NB4 (cell line): ENCODE data around the gene NFATC2IP.

Experiments
- CTCF ChIP-seq: IDR thresholded peaks from one replicate; pipeline ENCODE4 v1.5.1; 2012; ENCODE audit warnings: low read depth, low read length
- MAX ChIP-seq: IDR thresholded peaks from 2 replicates; pipeline ENCODE4 v1.6.1; 2011; ENCODE audit warnings: low read depth, low read length
- POLR2A ChIP-seq: IDR thresholded peaks from 2 replicates; pipeline ENCODE4 v1.6.1; 2011; ENCODE audit warnings: mild to moderate bottlenecking; ENCODE audit not compliant: insufficient read length; ENCODE audit errors: extremely low read depth

DNA sequence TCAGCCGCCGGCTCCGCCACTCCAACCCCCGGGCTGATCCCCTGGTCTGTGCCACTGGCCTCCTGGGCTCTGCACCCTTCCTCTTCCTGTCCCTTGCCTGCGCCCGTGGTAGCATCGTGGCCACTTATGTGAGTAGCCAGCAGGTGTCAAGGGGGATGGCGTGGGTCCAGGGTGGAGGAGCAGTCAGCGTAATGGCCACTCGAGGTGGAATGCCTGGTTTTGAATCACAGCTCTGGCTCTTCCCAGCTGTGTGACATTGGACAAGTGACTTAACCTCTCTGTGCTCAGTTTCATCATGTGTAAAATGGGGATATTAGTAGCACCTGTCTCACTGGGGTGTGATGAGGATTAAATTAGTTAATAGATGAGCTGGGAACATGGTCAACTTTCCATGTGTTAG lies 31.7 kb downstream of the NFATC2IP start:
- TF ChIP-seq CTCF (no peak), POLR2A (no peak), MAX (no peak)
